ENCODE results near the gene LPA. TPM values are rescaled to one million over a fixed set of nuclear protein-coding genes. Genes with fewer than 3 reads are reported as not detected.
"Not testable (repeated sequence)": the region's sequence is repeated elsewhere in the genome, so short reads cannot be mapped to it uniquely, and the experiment has no call there.

LPA gene
- total RNA-seq, 1 experiment from 2014 or later = 0.61 TPM

GRCh38 chr6:160531826-160532225 is 132.2 kb downstream of the LPA start:
- ChIA-PET POLR2A (no interaction called here), CTCF (no interaction called here)
- DNase-seq (ENCODE audit: low spot score) (no peak), ATAC-seq (no peak)
- H3K9me3 Mint-ChIP-seq = peaks cover 6% of the 10 kb centered on the region
- H3K36me3 Mint-ChIP-seq = no peaks in the 10 kb centered on the region
- H3K27ac Mint-ChIP-seq = no peak overlapping the region
- TF ChIP-seq NFYB (CRISPR knock-in tag; conservative IDR thresholded peaks at IDR 0.05; ENCODE audit: low read depth) (no peak), CTCF (IDR thresholded peaks at IDR 0.05) (no peak), TEAD1 (CRISPR knock-in tag; IDR thresholded peaks at IDR 0.05) (no peak), FOXP1 (CRISPR knock-in tag; IDR thresholded peaks at IDR 0.05; ENCODE audit: borderline replicate concordance) (no peak), PRDM15 (CRISPR knock-in tag; IDR thresholded peaks at IDR 0.05) (no peak), ARID4B (CRISPR knock-in tag; IDR thresholded peaks at IDR 0.05; ENCODE audit: borderline replicate concordance) (no peak)
- H3K4me3 Mint-ChIP-seq = no peak overlapping the region
- peaks cover 5% of the 10 kb centered on the region for H3K27me3 Mint-ChIP-seq (ENCODE audit: low read depth)
- H3K4me1 Mint-ChIP-seq = no peaks in the 10 kb centered on the region

GRCh38 chr6:160529524-160529923 is 134.6 kb downstream of the LPA start:
- H3K27ac Mint-ChIP-seq; H3K36me3 Mint-ChIP-seq; POLR2A ChIA-PET; H3K4me3 Mint-ChIP-seq; ATAC-seq; DNase-seq (ENCODE audit: low spot score); H3K4me1 Mint-ChIP-seq; H3K27me3 Mint-ChIP-seq (ENCODE audit: low read depth): not testable (repeated sequence)
- CTCF ChIA-PET = interaction anchor here (0.6 kb wide), 1 partner anchor 287 kb away, joined by 3 read pairs; no protein-coding TSS in a partner anchor
- H3K9me3 Mint-ChIP-seq = peaks cover 13% of the 10 kb centered on the region

GRCh38 chr6:160523223-160523622 is 140.9 kb downstream of the LPA start:
- ChIA-PET CTCF (interaction anchor here (1.5 to 2.3 kb wide), 2 partner anchors 11 to 16 kb away, joined by 3 to 6 read pairs; no protein-coding TSS in a partner anchor), POLR2A (no interaction called here)
- DNase-seq (ENCODE audit: low spot score) = no peak
- H3K9me3 Mint-ChIP-seq = peaks cover 7% of the 10 kb centered on the region; the same call in 1 of the 2 replicates
- no peaks in the 10 kb centered on the region for H3K36me3 Mint-ChIP-seq
- H3K27me3 Mint-ChIP-seq (ENCODE audit: low read depth) = peaks cover 11% of the 10 kb centered on the region
- H3K27ac Mint-ChIP-seq = no peak overlapping the region
- peaks cover 17% of the 10 kb centered on the region for H3K4me1 Mint-ChIP-seq
- no peak overlapping the region for H3K4me3 Mint-ChIP-seq
- no peak for ATAC-seq
- TF ChIP-seq PRRX2 (CRISPR knock-in tag; IDR thresholded peaks at IDR 0.05) = no peak
- no peak for TF ChIP-seq ARID4B (CRISPR knock-in tag; IDR thresholded peaks at IDR 0.05; ENCODE audit: borderline replicate concordance)
- no peak for TF ChIP-seq ATF3 (CRISPR knock-in tag; conservative IDR thresholded peaks at IDR 0.05)
- TF ChIP-seq ETV6 (CRISPR knock-in tag; IDR thresholded peaks at IDR 0.05) = no peak
- no peak for TF ChIP-seq ATF2 (CRISPR knock-in tag; IDR thresholded peaks at IDR 0.05; ENCODE audit: borderline replicate concordance, low read depth)
- no peak for TF ChIP-seq NFATC4 (CRISPR knock-in tag; IDR thresholded peaks at IDR 0.05)
- TF ChIP-seq ELF4 (CRISPR knock-in tag; IDR thresholded peaks at IDR 0.05; ENCODE audit: low read depth) = no peak
- no peak for TF ChIP-seq HMGA2 (CRISPR knock-in tag; IDR thresholded peaks at IDR 0.05)
